ENCODE data around the gene IL24.

IL24 gene

GRCh38 chr1:206882555-206882954, 14.7 kb upstream of the IL24 start:
- DNase-seq, result no peak

GRCh38 chr1:206883160-206883559, 14.1 kb upstream of the IL24 start:
- DNase-seq, result no peak

- DNase-seq, result no peak
These were observed 13.4 kb upstream of the IL24 start for GRCh38 chr1:206883876-206884275.

- no peak for DNase-seq
These were observed 11.7 kb upstream of the IL24 start for GRCh38 chr1:206885341-206886060.

- DNase-seq, result no peak
These were observed 10.4 kb upstream of the IL24 start for GRCh38 chr1:206886831-206887230.

GRCh38 chr1:206887701-206888100, 9.5 kb upstream of the IL24 start:
- no peak for DNase-seq

- DNase-seq, result peak; percentile 23
These were observed 6.8 kb upstream of the IL24 start for GRCh38 chr1:206890125-206891060.

- no peak for DNase-seq
These were observed 5.8 kb upstream of the IL24 start for GRCh38 chr1:206891412-206891811.

- no peak for DNase-seq
These were observed 4.8 kb upstream of the IL24 start for GRCh38 chr1:206892351-206892984.

GRCh38 chr1:206893380-206893779, 3.9 kb upstream of the IL24 start:
- DNase-seq, result no peak

- DNase-seq, result no peak
These were observed 1.9 kb upstream of the IL24 start for GRCh38 chr1:206895325-206895724.

- no peak for DNase-seq
These were observed 1.4 kb upstream of the IL24 start for GRCh38 chr1:206895837-206896242.

GRCh38 chr1:206896261-206896660, 982 bp upstream of the IL24 start:
- no peak for DNase-seq

GRCh38 chr1:206898089-206898914, 1.1 kb downstream of the IL24 start:
- DNase-seq, result no peak

- no peak for DNase-seq
These were observed 1.7 kb downstream of the IL24 start for GRCh38 chr1:206898915-206899431.

GRCh38 chr1:206899717-206900116, 2.5 kb downstream of the IL24 start:
- no peak for DNase-seq

GRCh38 chr1:206900149-206900548, 2.9 kb downstream of the IL24 start:
- DNase-seq, result no peak

- DNase-seq, result no peak
These were observed 4.7 kb downstream of the IL24 start for GRCh38 chr1:206901944-206902343.

GRCh38 chr1:206902702-206903101, 5.5 kb downstream of the IL24 start:
- DNase-seq, result no peak

- no peak for DNase-seq
These were observed 6.4 kb downstream of the IL24 start for GRCh38 chr1:206903687-206904086.

- DNase-seq, result no peak
These were observed 7.3 kb downstream of the IL24 start for GRCh38 chr1:206904423-206905142.
